ENCODE data around the gene ABI3BP. TPM values are rescaled to one million over a fixed set of nuclear protein-coding genes. Genes with fewer than 3 reads are reported as not detected.

Gene ABI3BP, protein sequence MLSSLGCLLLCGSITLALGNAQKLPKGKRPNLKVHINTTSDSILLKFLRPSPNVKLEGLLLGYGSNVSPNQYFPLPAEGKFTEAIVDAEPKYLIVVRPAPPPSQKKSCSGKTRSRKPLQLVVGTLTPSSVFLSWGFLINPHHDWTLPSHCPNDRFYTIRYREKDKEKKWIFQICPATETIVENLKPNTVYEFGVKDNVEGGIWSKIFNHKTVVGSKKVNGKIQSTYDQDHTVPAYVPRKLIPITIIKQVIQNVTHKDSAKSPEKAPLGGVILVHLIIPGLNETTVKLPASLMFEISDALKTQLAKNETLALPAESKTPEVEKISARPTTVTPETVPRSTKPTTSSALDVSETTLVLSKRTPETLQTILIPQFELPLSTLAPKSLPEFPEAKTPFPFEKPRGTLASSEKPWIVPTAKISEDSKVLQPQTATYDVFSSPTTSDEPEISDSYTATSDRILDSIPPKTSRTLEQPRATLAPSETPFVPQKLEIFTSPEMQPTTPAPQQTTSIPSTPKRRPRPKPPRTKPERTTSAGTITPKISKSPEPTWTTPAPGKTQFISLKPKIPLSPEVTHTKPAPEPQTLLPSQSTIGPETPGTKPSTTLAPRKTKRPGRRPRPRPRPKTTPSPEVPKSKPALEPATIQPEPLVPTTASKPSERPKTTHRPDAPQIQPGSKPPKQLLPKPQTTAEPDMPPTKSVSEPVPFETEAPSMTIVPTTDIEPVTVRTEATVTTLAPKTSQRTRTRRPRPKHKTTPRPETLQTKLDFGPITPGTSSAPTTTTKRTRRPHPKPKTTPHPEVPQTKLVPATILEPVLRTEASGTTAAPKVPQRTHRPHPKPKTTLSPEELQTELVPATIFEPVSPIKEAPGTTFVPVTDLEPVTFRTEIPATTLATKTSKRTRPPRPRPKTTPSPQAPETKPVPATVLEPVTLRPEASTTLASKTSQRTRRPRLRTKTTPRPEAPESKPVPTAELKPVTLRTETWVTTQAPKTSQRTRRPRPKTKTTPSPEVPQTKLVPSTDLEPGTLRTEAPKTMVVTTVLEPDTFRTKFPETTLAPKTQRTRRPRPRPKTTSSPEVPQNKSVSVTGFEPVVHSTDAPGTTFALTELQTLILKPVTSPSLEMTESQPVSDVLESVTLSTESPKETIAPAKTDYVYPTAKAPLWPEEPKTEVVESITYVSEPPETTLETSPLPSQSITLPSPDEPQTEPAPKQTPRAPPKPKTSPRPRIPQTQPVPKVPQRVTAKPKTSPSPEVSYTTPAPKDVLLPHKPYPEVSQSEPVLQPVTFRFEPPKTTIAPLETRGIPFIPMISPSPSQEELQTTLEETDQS (N-terminal part only)
- not detected for total RNA-seq
- polyA plus RNA-seq: not detected
- total RNA-seq: 0 to 0.21 (median 0.03) reads per million in 6 experiments

DNA sequence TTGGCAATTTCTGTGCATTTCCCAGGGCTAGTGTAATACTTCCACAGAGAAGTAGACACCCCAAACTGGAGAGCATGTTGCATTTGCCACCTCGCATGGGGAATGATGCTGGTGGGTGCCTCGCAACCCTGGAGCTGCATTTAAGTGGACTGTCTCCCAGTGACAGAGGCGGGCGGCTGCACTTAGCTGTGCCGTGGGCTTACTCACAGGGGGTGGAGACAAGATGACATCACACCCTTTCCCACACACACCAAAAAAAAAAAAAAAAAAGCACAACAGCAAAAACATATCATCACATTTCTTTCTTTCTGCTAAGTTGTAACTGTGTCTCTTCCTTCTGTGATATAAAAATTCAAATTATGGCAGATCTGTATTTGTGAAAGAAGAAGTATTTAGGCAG lies at the start of gene ABI3BP:
ABI3BP (minus strand) TSS at position 113 of the 400 bp plus-strand sequence; CDS start at position 76, 37 bp downstream.
- H3K27ac Mint-ChIP-seq: no peak within 1 kb of the TSS
- no peaks in the 10 kb centered on the region for H3K36me3 Mint-ChIP-seq
- peaks cover 0 to 3% (median 0%) of the 10 kb centered on the region in 4 donors for H3K4me1 Mint-ChIP-seq
- POLR2A ChIA-PET: no interaction called here
- H3K9me3 Mint-ChIP-seq: no peaks in the 10 kb centered on the region
- peak within 1 kb of the TSS in 1 of 10 donors; percentile 31 for H3K4me3 Mint-ChIP-seq
- no peak for DNase-seq
- peaks cover 3 to 29% (median 6%) of the 10 kb centered on the region in 5 donors for H3K27me3 Mint-ChIP-seq
- ATAC-seq: peak in 1 of 2 donors; percentile 35

DNA sequence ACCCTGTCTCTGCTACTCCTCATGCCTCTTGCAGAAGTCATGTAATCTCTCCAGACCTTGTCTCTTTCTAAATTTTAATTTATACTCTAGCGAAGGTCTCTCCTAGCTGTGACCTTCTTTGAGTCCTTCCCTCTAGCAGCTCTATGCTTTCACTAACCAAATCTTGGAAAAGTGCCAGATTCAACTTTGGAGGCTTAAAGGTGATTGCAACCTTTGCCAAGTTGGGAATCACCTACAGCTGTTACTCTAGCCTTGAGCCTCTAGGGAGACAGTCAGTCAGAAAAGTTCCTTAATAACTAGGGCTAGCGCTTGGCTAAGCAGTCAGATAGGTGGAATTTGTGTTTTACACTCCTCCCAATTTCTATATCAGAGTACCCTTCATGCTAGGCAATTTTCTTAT lies 46.1 kb upstream of the ABI3BP start:
- H3K27me3 Mint-ChIP-seq: peaks cover 2 to 24% (median 11%) of the 10 kb centered on the region in 5 donors
- peaks cover 0 to under 1% (median 0%) of the 10 kb centered on the region in 9 donors for H3K9me3 Mint-ChIP-seq
- H3K4me3 Mint-ChIP-seq: no peak overlapping the region
- H3K36me3 Mint-ChIP-seq: no peaks in the 10 kb centered on the region
- DNase-seq: no peak
- POLR2A ChIA-PET: no interaction called here
- no peaks in the 10 kb centered on the region for H3K4me1 Mint-ChIP-seq
- ATAC-seq: no peak
- no peak overlapping the region for H3K27ac Mint-ChIP-seq

DNA sequence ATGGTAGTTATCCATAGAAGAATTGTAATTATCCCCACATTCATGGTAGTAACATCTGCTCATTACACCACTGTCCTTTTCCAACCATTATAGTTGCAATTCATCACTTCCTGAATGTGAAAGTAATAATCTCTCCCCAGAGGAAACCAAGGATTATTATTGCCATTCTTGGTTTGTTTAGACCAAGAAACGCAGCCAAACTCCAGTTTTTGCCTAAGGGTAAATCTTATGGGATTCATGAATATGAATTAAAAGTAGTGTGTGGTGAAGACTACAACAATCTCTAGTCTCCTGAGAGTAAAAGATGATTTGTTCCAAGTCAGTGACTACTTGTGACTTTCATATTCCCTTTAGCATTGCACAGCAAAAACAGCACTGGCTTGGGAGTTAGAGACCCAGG lies 45.7 kb upstream of the ABI3BP start:
- POLR2A ChIA-PET: no interaction called here
- H3K27me3 Mint-ChIP-seq: peaks cover 2 to 24% (median 11%) of the 10 kb centered on the region in 5 donors
- H3K36me3 Mint-ChIP-seq: no peaks in the 10 kb centered on the region
- no peak overlapping the region for H3K27ac Mint-ChIP-seq
- no peak for DNase-seq
- no peaks in the 10 kb centered on the region for H3K4me1 Mint-ChIP-seq
- no peak overlapping the region for H3K4me3 Mint-ChIP-seq
- H3K9me3 Mint-ChIP-seq: no peaks in the 10 kb centered on the region
- ATAC-seq: no peak

DNA sequence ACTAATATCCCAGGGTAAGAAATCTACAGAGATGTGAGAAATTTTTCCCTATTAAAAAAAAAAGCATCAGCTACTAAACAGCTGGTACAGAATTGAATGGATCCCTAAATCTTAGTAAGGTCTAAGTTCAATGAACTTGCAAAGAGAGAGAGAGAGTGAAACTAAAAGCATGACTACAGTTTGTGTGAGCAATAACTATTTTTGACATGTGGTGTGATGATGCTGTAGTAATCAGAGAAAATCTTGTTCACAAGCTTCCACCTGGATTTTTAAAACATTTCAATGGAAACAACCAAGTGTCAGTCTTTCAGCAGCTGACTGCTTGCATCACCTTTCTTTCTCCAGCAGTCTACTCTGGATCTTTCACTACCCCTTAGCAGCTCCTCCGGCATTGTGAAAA lies 45.2 kb upstream of the ABI3BP start:
- H3K4me1 Mint-ChIP-seq: no peaks in the 10 kb centered on the region
- H3K36me3 Mint-ChIP-seq: peaks cover 0 to 3% (median 0%) of the 10 kb centered on the region in 3 donors
- H3K27ac Mint-ChIP-seq: no peak overlapping the region
- no peak overlapping the region for H3K4me3 Mint-ChIP-seq
- peaks cover 3 to 24% (median 11%) of the 10 kb centered on the region in 5 donors for H3K27me3 Mint-ChIP-seq
- POLR2A ChIA-PET: no interaction called here
- H3K9me3 Mint-ChIP-seq: no peaks in the 10 kb centered on the region
- ATAC-seq (no peak), DNase-seq (no peak)

DNA sequence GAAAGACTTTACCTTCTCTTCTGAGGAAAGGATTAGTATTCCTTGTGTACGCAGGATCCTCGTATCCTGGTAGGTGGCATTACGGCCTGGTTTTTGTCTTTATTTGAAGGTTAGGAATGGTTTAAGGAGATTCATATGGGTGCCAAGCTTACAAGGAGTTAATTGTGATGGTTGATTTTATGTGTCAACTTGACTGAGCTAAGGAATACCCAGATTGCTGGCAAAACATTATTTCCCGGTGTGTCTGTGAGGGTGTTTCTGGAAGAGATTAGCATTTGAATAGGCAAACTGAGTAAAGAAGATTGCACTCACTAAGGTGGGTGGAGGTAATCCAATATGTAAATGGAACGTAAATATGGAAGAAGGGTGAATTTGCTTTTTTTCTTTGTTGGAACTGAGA lies 44.4 kb upstream of the ABI3BP start:
- POLR2A ChIA-PET: no interaction called here
- H3K9me3 Mint-ChIP-seq: no peaks in the 10 kb centered on the region
- H3K27me3 Mint-ChIP-seq: peaks cover 3 to 18% (median 11%) of the 10 kb centered on the region in 5 donors
- ATAC-seq: no peak
- H3K27ac Mint-ChIP-seq: no peak overlapping the region
- H3K36me3 Mint-ChIP-seq: peaks cover 0 to 7% (median 0%) of the 10 kb centered on the region in 3 donors
- H3K4me1 Mint-ChIP-seq: no peaks in the 10 kb centered on the region
- H3K4me3 Mint-ChIP-seq: no peak overlapping the region
- no peak for DNase-seq

DNA sequence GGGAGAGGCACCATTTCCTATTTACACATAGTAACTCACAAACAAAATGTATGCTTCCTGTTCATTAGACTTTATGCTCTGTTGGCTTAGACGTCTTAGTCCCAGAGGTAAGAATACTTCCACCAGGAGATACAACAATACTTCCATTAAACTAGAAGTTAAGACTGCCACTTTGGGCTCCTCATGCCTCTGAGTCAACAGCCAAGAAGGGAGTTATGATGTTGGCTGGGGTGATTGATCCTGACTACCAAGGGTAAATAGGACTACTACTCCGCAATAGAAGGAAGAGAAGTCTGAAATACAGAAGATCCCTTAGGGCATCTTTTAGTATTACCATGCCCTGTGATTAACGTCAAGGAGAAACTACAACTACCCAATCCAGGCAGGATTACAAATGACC lies 43.5 kb upstream of the ABI3BP start:
- ATAC-seq (no peak), DNase-seq (no peak)
- POLR2A ChIA-PET: no interaction called here
- H3K4me3 Mint-ChIP-seq: no peak overlapping the region
- no peak overlapping the region for H3K27ac Mint-ChIP-seq
- H3K4me1 Mint-ChIP-seq: no peaks in the 10 kb centered on the region
- peaks cover 0 to 7% (median 0%) of the 10 kb centered on the region in 3 donors for H3K36me3 Mint-ChIP-seq
- H3K9me3 Mint-ChIP-seq: peaks cover 0 to 1% (median 0%) of the 10 kb centered on the region in 9 donors
- H3K27me3 Mint-ChIP-seq: peaks cover 1 to 11% (median 9%) of the 10 kb centered on the region in 5 donors

DNA sequence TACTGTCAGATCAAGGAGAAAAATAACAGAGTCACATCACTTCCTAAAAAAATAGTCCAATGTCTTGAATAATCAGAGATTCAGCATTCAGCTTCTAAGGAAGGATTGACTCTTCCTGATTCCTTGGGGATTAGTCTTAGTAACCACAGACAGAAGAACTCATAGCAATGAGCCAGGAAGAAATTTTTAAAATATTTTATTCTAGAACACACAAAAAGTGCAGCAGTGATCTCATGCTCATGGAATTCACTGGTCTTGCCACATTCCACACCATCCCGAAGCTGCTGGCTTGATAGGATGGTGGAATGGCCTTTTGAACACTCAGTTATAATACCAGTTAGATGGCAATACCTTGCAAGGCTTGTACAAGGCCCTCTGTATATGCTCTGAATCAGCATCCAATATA lies 43.0 kb upstream of the ABI3BP start:
- Mint-ChIP-seq H3K27me3 (peaks cover 1 to 11% (median 9%) of the 10 kb centered on the region in 5 donors), H3K27ac (no peak overlapping the region), H3K36me3 (peaks cover 0 to 7% (median 0%) of the 10 kb centered on the region in 3 donors), H3K9me3 (peaks cover 0 to 2% (median 0%) of the 10 kb centered on the region in 9 donors), H3K4me3 (no peak overlapping the region), H3K4me1 (no peaks in the 10 kb centered on the region)
- ATAC-seq (no peak), DNase-seq (no peak)
- POLR2A ChIA-PET: no interaction called here

DNA sequence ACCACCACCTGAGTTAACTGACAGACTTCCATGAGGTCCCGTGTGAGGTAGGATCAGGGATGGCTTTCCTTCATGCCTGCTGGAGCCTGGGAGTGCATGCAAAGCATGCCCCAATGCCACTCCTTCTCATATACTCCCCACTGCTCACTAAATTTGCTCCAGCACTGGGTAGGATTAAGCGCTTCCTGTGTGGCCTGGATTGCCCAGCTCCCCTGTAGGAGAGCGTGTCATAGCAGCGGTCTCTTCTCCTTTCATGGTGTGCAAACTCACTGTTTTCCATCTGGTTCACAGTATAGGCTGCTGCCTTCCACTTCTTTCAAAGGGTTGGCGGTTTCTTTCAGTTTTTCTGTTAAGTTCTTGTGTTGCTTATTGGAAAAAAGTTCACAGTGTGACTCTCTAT lies 34.1 kb upstream of the ABI3BP start:
- peaks cover 0 to 35% (median 19%) of the 10 kb centered on the region in 9 donors for H3K9me3 Mint-ChIP-seq
- ATAC-seq (no peak), DNase-seq (no peak)
- no peak overlapping the region for H3K4me3 Mint-ChIP-seq
- H3K27me3 Mint-ChIP-seq: peaks cover 1 to 30% (median 14%) of the 10 kb centered on the region in 5 donors
- H3K27ac Mint-ChIP-seq: no peak overlapping the region
- POLR2A ChIA-PET: no interaction called here
- peaks cover 0 to 11% (median 4%) of the 10 kb centered on the region in 3 donors for H3K36me3 Mint-ChIP-seq
- H3K4me1 Mint-ChIP-seq: no peaks in the 10 kb centered on the region

DNA sequence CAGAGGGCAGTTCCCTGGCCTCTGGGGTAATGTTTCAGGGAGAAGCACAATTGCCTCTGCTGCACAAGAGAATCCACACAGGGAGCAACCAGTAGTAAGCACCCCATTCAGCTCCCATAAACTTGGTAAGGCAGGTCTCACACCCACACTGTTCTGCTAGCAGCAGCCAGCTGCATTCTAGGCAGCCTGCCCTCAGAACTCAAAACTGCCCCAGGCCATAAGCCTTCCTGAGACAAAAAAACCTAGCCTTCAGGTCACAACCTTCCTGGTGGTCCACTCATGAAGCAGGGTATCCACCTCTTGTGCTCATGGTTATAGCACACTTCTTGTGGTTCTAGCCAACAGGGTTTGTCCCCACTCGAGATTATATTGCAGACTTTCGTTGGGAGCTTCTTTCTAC lies 33.7 kb upstream of the ABI3BP start:
- H3K27me3 Mint-ChIP-seq: peaks cover 1 to 31% (median 14%) of the 10 kb centered on the region in 5 donors
- H3K27ac Mint-ChIP-seq: no peak overlapping the region
- DNase-seq (no peak), ATAC-seq (no peak)
- peaks cover 0 to 35% (median 19%) of the 10 kb centered on the region in 9 donors for H3K9me3 Mint-ChIP-seq
- no peak overlapping the region for H3K4me3 Mint-ChIP-seq
- no peaks in the 10 kb centered on the region for H3K4me1 Mint-ChIP-seq
- H3K36me3 Mint-ChIP-seq: peaks cover 0 to 11% (median 4%) of the 10 kb centered on the region in 3 donors
- POLR2A ChIA-PET: no interaction called here

DNA sequence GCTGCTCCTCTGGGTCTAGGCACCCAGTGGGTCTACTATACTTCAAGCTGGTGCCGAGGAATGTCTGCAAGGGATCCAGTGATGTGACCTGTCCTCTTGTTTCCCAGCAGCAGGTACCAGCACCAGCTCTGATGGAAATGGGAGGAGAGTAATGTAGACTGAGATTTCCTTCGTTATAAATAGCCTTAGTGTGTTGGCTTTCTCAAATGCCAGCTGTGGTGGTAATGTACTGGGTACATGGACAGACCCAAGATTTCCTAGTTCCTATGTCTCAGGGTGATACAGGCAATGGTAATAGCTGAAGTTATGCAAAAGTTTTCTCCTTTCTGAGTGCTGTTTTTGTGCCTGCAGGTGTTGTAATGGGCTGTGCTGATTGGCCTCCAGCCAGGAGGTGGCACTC lies 33.0 kb upstream of the ABI3BP start:
- no peak for DNase-seq
- ATAC-seq: no peak
- Mint-ChIP-seq H3K9me3 (peaks cover 0 to 35% (median 19%) of the 10 kb centered on the region in 9 donors), H3K4me3 (no peak overlapping the region), H3K27ac (no peak overlapping the region), H3K36me3 (peaks cover 0 to 11% (median 4%) of the 10 kb centered on the region in 3 donors), H3K27me3 (peaks cover 1 to 31% (median 14%) of the 10 kb centered on the region in 5 donors), H3K4me1 (no peaks in the 10 kb centered on the region)
- POLR2A ChIA-PET: no interaction called here

DNA sequence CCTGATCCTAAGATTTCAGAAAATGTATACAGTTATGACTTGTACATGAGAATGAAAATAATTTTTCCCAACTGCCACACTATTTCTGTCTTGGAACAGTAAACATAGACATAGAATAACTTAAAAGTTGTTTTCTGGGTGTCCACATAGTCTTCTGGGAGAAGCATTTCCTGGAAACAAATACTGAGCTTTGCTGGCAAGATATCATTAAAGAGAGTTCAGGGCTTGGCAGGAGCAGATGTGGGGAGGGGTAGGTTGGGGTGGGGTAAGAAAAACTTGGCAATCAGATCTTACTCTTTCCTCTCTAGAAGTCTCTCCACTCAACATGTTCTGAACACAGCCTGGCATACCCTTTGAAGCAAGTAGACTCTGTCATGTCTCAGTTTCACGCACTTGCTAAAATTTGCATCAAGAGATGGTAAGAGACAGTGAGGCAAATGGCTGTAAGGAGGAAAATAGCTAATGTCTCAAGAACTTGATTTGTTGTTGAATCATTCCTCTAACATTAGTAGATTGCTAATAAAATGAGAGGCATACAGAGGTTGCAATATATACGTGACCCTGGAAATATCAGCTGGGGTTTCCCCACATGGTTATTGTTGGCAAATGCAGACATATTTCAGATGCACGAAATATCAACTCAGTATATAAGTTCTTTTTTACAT lies 27.3 kb upstream of the ABI3BP start:
- Mint-ChIP-seq H3K27ac (no peak overlapping the region), H3K4me1 (no peaks in the 10 kb centered on the region), H3K9me3 (peaks cover 0 to 20% (median 7%) of the 10 kb centered on the region in 9 donors), H3K27me3 (peaks cover 1 to 20% (median 6%) of the 10 kb centered on the region in 5 donors), H3K36me3 (peaks cover 0 to 5% (median 0%) of the 10 kb centered on the region in 3 donors), H3K4me3 (no peak overlapping the region)
- DNase-seq (no peak), ATAC-seq (no peak)
- POLR2A ChIA-PET: no interaction called here

DNA sequence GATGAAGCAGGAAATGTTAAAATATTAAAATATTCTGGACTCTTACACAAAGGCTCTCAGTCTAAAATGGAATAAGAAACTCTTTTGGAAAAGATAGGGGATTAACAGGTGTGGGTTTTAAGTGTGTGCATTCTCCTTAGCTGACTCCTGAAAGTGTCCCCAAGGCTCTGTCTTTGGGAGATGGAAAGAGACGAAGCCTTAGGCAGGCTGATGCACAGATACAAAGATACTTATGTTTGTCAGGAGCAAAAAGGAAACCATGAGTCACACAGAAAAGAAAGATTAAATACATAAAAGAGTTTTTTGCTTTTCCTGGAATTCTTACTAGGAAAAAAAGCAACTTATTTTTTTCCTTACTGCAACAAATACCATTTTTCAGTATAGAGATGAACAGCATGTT lies 23.8 kb upstream of the ABI3BP start:
- no peaks in the 10 kb centered on the region for H3K4me1 Mint-ChIP-seq

More for the DNA sequence above, 23.8 kb upstream of the ABI3BP start:
- H3K4me3 Mint-ChIP-seq: no peak overlapping the region
- H3K36me3 Mint-ChIP-seq: peaks cover 0 to 5% (median 1%) of the 10 kb centered on the region in 3 donors
- no peak overlapping the region for H3K27ac Mint-ChIP-seq
- no peak for DNase-seq
- peaks cover 0 to 12% (median 2%) of the 10 kb centered on the region in 5 donors for H3K27me3 Mint-ChIP-seq
- POLR2A ChIA-PET: no interaction called here
- peaks cover 0 to 14% (median 5%) of the 10 kb centered on the region in 9 donors for H3K9me3 Mint-ChIP-seq
- no peak for ATAC-seq

All from naive thymus-derived CD8-positive, alpha-beta T cell (primary cell).